Measurements from ENCODE around the gene PLXNA4. TPM values are rescaled to one million over a fixed set of nuclear protein-coding genes. Genes with fewer than 3 reads are reported as not detected.

The PLXNA4 gene
- total RNA-seq, 2 donors from 2014 or later = 12.2 to 27.7 TPM

DNA sequence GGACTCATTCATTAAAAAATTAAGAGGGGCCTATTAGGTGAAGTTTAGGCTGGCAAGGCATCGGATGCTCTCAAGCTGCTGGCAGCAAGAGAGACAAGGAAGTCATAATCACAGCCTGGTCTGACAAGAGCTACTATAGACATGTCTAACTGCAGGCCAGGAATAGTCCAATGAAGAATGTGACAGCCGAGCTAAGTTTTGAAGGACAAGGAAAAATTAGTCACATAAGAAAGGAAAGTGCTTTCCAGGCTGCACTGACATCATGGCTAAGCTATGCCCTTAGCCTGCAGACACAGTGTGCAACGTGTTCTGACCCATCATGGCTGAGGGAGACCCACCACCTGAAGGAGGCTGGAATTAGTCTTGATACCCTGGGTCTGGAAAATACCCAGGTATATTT is 281.1 kb downstream of the PLXNA4 start:
- Histone ChIP-seq H3K27ac (peak overlapping the region; percentile 25 to 55), H3K4me1 (ENCODE audit: control insufficient read depth in 1 of 2, low read depth in 2 of 2) (peaks cover 0 to 19% of the 10 kb centered on the region in 2 donors), H3K27me3 (replicated peaks; ENCODE audit: insufficient read depth) (no peaks in the 10 kb centered on the region), H3K36me3 (no peaks in the 10 kb centered on the region), H3K9me3 (no peaks in the 10 kb centered on the region), H3K4me3 (no peak overlapping the region)
- TF ChIP-seq, protein P1, sequence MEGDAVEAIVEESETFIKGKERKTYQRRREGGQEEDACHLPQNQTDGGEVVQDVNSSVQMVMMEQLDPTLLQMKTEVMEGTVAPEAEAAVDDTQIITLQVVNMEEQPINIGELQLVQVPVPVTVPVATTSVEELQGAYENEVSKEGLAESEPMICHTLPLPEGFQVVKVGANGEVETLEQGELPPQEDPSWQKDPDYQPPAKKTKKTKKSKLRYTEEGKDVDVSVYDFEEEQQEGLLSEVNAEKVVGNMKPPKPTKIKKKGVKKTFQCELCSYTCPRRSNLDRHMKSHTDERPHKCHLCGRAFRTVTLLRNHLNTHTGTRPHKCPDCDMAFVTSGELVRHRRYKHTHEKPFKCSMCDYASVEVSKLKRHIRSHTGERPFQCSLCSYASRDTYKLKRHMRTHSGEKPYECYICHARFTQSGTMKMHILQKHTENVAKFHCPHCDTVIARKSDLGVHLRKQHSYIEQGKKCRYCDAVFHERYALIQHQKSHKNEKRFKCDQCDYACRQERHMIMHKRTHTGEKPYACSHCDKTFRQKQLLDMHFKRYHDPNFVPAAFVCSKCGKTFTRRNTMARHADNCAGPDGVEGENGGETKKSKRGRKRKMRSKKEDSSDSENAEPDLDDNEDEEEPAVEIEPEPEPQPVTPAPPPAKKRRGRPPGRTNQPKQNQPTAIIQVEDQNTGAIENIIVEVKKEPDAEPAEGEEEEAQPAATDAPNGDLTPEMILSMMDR (IDR thresholded peaks at IDR 0.05) = no peak
- no peak for DNase-seq (ENCODE audit: low spot score)
- peak; percentile 46 for ATAC-seq (ENCODE audit: insufficient number of reproducible peaks, low FRiP score, low read depth)

DNA sequence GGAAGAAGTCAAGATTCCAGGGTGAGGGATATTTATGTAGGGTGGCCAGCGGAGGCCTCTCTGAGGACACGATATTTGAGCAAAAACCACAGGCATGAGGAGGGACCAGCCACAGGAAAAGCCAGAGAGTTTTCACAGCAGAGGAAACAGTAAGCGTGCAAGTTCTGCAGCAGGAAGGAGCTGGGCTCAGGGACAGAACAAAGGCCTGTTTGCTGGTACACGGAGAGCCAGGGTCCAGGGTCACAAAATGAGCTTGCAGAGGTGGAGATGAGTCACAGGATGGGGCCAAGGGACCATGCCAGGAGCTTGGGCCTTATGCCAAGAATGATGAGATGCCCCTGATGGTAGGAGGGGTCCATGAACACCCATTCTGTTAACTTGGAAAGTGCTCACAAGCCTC is 283.5 kb downstream of the PLXNA4 start:
- H3K27ac ChIP-seq = no peak overlapping the region
- H3K4me1 ChIP-seq (ENCODE audit: control insufficient read depth in 1 of 2, low read depth in 2 of 2) = peaks cover 0 to 12% of the 10 kb centered on the region in 2 donors
- H3K27me3 ChIP-seq (replicated peaks; ENCODE audit: insufficient read depth) = no peaks in the 10 kb centered on the region
- no peaks in the 10 kb centered on the region for H3K9me3 ChIP-seq
- TF ChIP-seq, protein P1 (IDR thresholded peaks at IDR 0.05) = no peak
- no peaks in the 10 kb centered on the region for H3K36me3 ChIP-seq
- no peak overlapping the region for H3K4me3 ChIP-seq
- ATAC-seq (ENCODE audit: insufficient number of reproducible peaks, low FRiP score, low read depth) = no peak
- no peak for DNase-seq (ENCODE audit: low spot score)

DNA sequence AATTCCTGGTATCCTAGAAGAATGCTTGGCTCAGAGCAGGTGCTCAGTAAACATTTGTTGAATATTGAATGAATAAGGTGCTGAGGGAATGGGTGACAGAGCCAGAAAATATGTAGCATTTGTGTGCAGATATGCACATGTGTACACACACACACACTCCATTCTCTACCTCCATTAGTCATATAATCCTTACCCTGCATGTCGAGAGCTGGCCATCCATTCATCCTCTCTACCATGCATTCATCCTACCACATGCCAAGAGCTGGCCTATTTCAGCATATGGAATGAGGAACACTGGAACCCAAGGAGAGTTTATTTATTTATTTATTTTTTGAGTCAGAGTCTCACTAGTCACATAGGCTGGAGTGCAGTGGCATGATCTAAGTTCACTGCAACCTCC is 284.8 kb downstream of the PLXNA4 start:
- no peak for DNase-seq (ENCODE audit: low spot score)
- Histone ChIP-seq H3K4me3 (no peak overlapping the region), H3K27me3 (replicated peaks; ENCODE audit: insufficient read depth) (no peaks in the 10 kb centered on the region), H3K27ac (no peak overlapping the region), H3K9me3 (no peaks in the 10 kb centered on the region), H3K4me1 (ENCODE audit: control insufficient read depth in 1 of 2, low read depth in 2 of 2) (peaks cover 0 to 12% of the 10 kb centered on the region in 2 donors), H3K36me3 (no peaks in the 10 kb centered on the region)
- TF ChIP-seq, protein P1 (IDR thresholded peaks at IDR 0.05) = no peak
- no peak for ATAC-seq (ENCODE audit: insufficient number of reproducible peaks, low FRiP score, low read depth)

DNA sequence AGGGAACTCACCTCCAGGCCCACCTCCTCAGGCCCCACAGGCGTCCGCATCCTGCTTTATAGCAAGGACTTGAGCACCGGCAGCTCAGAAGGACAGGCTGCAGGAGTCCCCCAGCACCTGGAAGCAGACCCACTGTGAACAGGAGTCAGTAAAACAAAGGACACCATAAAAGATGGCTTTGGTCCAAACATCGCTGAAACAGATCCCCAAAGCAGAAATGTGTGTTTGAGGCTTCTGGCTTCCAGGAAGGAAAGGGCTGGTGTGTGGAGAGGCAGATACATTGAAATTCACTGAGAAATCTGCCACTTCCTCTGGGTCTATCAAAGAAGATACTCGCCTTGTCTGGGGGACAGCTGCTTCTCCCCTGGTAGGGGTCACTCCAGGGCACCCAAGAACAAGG is 286.2 kb downstream of the PLXNA4 start:
- Histone ChIP-seq H3K27ac (no peak overlapping the region), H3K27me3 (replicated peaks; ENCODE audit: insufficient read depth) (no peaks in the 10 kb centered on the region), H3K4me1 (ENCODE audit: control insufficient read depth in 1 of 2, low read depth in 2 of 2) (peaks cover 0 to 4% of the 10 kb centered on the region in 2 donors), H3K9me3 (no peaks in the 10 kb centered on the region), H3K4me3 (no peak overlapping the region), H3K36me3 (no peaks in the 10 kb centered on the region)
- TF ChIP-seq, protein P1 (IDR thresholded peaks at IDR 0.05) = no peak
- ATAC-seq (ENCODE audit: insufficient number of reproducible peaks, low FRiP score, low read depth) (no peak), DNase-seq (ENCODE audit: low spot score) (no peak)

DNA sequence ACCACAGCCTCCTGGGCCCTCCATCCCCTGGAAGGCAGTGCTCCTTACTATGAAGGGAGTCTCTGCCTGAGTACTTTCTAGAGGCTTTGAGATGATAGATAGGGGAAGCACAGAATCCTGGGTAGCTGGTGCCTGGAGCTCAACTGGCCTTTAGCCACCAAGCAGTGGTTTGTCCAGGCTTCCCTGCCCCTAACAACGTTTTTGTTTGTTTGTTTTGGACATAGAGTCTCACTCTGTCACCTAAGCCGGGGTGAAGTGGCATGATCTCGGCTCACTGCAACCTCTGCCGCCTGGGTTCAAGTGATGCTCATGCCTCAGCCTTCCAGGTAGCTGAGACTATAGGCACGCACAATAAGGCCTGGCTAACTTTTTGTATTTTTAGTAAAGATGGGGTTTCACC is 289.4 kb downstream of the PLXNA4 start:
- Histone ChIP-seq H3K27me3 (replicated peaks; ENCODE audit: insufficient read depth) (no peaks in the 10 kb centered on the region), H3K4me1 (ENCODE audit: control insufficient read depth in 1 of 2, low read depth in 2 of 2) (no peaks in the 10 kb centered on the region), H3K27ac (no peak overlapping the region), H3K36me3 (no peaks in the 10 kb centered on the region), H3K4me3 (no peak overlapping the region), H3K9me3 (no peaks in the 10 kb centered on the region)
- DNase-seq (ENCODE audit: low spot score) (no peak), ATAC-seq (ENCODE audit: insufficient number of reproducible peaks, low FRiP score, low read depth) (no peak)
- TF ChIP-seq, protein P1 (IDR thresholded peaks at IDR 0.05) = no peak

Data from thoracic aorta (tissue), 2 donors.